Liver (tissue), 9 donors: ENCODE results near the gene EXD3. TPM values are rescaled to one million over a fixed set of nuclear protein-coding genes. Genes with fewer than 3 reads are reported as not detected.
"Not testable (repeated sequence)": the region's sequence is repeated elsewhere in the genome, so short reads cannot be mapped to it uniquely, and the experiment has no call there.

Source experiments
- DNase-seq: peaks from one replicate; pipeline ENCODE4 v3.0.0-alpha.2; 2017; ENCODE audit warnings: low spot score
- H3K27ac ChIP-seq, 2 donors: one replicate each; pipeline ENCODE4 v1.7.0; 2013; ENCODE audit warnings: inconsistent platforms in 2 of 2, low read length in 2 of 2, control low read depth in 1 of 2, low read depth in 1 of 2, mild to moderate bottlenecking in 1 of 2
- H3K27me3 ChIP-seq, 4 donors: one replicate each; pipeline versions ENCODE4 v1.6.1 to v1.7.0; 2013; ENCODE audit warnings: low read length in 3 of 4, inconsistent platforms in 1 of 4, mild to moderate bottlenecking in 1 of 4, moderate library complexity in 1 of 4; ENCODE audit not compliant: control insufficient read depth in 4 of 4, insufficient read depth in 4 of 4
- H3K36me3 ChIP-seq, 4 donors: one replicate each; pipeline versions ENCODE4 v1.6.1 to v1.7.0; 2013; ENCODE audit warnings: low read length in 3 of 4, mild to moderate bottlenecking in 3 of 4, low read depth in 1 of 4, moderate library complexity in 1 of 4; ENCODE audit not compliant: control insufficient read depth in 4 of 4, insufficient read depth in 3 of 4
- H3K4me1 ChIP-seq, 4 donors: one replicate each; pipeline versions ENCODE4 v1.6.1 to v1.7.0; 2013; ENCODE audit warnings: low read length in 3 of 4, mild to moderate bottlenecking in 3 of 4, moderate library complexity in 1 of 4; ENCODE audit not compliant: control insufficient read depth in 4 of 4, insufficient read depth in 4 of 4
- H3K4me3 ChIP-seq, 3 donors: one replicate each; pipeline versions ENCODE4 v1.6.1 to v1.7.0; 2013; ENCODE audit warnings: low read length in 3 of 3, control low read depth in 1 of 3, low read depth in 1 of 3, mild to moderate bottlenecking in 1 of 3
- H3K9ac ChIP-seq, 2 donors: one replicate each; pipeline ENCODE4 v1.7.0; 2013; ENCODE audit warnings: low read length in 2 of 2, mild to moderate bottlenecking in 2 of 2, moderate library complexity in 2 of 2, control low read depth in 1 of 2, low read depth in 1 of 2
- H3K9me3 ChIP-seq, 4 donors: one replicate each; pipeline versions ENCODE4 v1.6.1 to v1.7.0; 2013; ENCODE audit warnings: low read length in 3 of 4; ENCODE audit not compliant: control insufficient read depth in 4 of 4
- ATF3 ChIP-seq: IDR thresholded peaks from 2 replicates; pipeline ENCODE4 v1.6.1; 2016; ENCODE audit warnings: antibody characterized with exemption
- EGR1 ChIP-seq, 2 donors: IDR thresholded peaks; 2 replicates each; pipeline ENCODE4 v1.6.1; 2016 to 2018; ENCODE audit warnings: antibody characterized with exemption in 2 of 2, low read depth in 2 of 2
- FOXA2 ChIP-seq: IDR thresholded peaks from 2 replicates; pipeline ENCODE4 v1.6.1; 2016; ENCODE audit warnings: antibody characterized with exemption
- GABPA ChIP-seq, 2 donors: IDR thresholded peaks in 1 of 2; conservative IDR thresholded peaks in 1 of 2; 2 replicates each; pipeline ENCODE4 v1.6.1; 2016; ENCODE audit warnings: antibody characterized with exemption in 2 of 2, mild to moderate bottlenecking in 1 of 2, moderate library complexity in 1 of 2
- HNF4A ChIP-seq, 2 donors: conservative IDR thresholded peaks; 2 replicates each; pipeline ENCODE4 v1.6.1; 2016; ENCODE audit warnings: antibody characterized with exemption in 2 of 2, mild to moderate bottlenecking in 2 of 2
- HNF4G ChIP-seq: IDR thresholded peaks from 2 replicates; pipeline ENCODE4 v1.6.1; 2016; ENCODE audit warnings: antibody characterized with exemption
- JUND ChIP-seq, 2 donors: IDR thresholded peaks; 2 replicates each; pipeline ENCODE4 v1.6.1; 2016; ENCODE audit warnings: antibody characterized with exemption in 2 of 2
- MAX ChIP-seq: IDR thresholded peaks from 2 replicates; pipeline ENCODE4 v1.6.1; 2016; ENCODE audit warnings: antibody characterized with exemption
- NR2F2 ChIP-seq: IDR thresholded peaks from 2 replicates; pipeline ENCODE4 v1.6.1; 2016; ENCODE audit warnings: antibody characterized with exemption
- RAD21 ChIP-seq, 2 donors: IDR thresholded peaks; 2 replicates each; pipeline ENCODE4 v1.6.1; 2016; ENCODE audit warnings: antibody characterized with exemption in 2 of 2, mild to moderate bottlenecking in 2 of 2
- SP1 ChIP-seq: IDR thresholded peaks from 2 replicates; pipeline ENCODE4 v1.6.1; 2018; ENCODE audit warnings: antibody characterized with exemption, mild to moderate bottlenecking
- TAF1 ChIP-seq: conservative IDR thresholded peaks from 2 replicates; pipeline ENCODE4 v1.6.1; 2016; ENCODE audit warnings: antibody characterized with exemption, mild to moderate bottlenecking
- WGBS: extraction: QIAGEN DNeasy Blood & Tissue Kit; methylation state at CpG from one replicate; pipeline ENCODE4 v1.1.7; 2013; 5-methylcytosine and 5-hydroxymethylcytosine counted together
- polyA plus RNA-seq, 2 donors: library from polyadenylated mRNA; stranded (reverse) in 1 of 2; unstranded in 1 of 2; fragments of 200-250 nt in 1 of 2; fragments of >200 nt in 1 of 2; fragmentation: Nextera tagmentation in 1 of 2; extraction: Ambion mirVana in 1 of 2; gene quantifications; one replicate each; pipeline versions ENCODE4 v1.2.1 to v1.2.3, GENCODE V29; 2013 to 2015
- total RNA-seq, 2 donors: library from RNA; depleted of rRNA; stranded (reverse); fragments of >200 nt; gene quantifications; one replicate each; pipeline ENCODE4 v1.2.3, GENCODE V29; 2014
- TF ChIP-seq, protein P1 (sequence below): IDR thresholded peaks from 2 replicates; pipeline ENCODE4 v1.6.1; 2016; ENCODE audit warnings: antibody characterized with exemption
- TF ChIP-seq, protein P2 (sequence below): IDR thresholded peaks from 2 replicates; pipeline ENCODE4 v1.6.1; 2016; ENCODE audit warnings: antibody characterized with exemption, mild to moderate bottlenecking
- TF ChIP-seq, protein P3 (sequence below): fragments of 150-350 bp; IDR thresholded peaks from 2 replicates; pipeline ENCODE4 v1.5.1; 2017; ENCODE audit warnings: improper control_type of control experiment, low read depth, low read length; ENCODE audit not compliant: missing input control
- donor health status: healthy.
- donor health status: healthy.
- donor health status: healthy.
- donor health status: healthy.
- donor health status: healthy.

Gene EXD3
- total and polyA plus RNA-seq, 4 donors = 2.5 to 6.7 (median 3.7) TPM

- Histone ChIP-seq H3K9me3 (no peaks in the 10 kb centered on the region), H3K4me3 (no peak overlapping the region), H3K4me1 (peaks cover 3 to 8% (median 5%) of the 10 kb centered on the region in 4 donors), H3K9ac (no peak overlapping the region), H3K36me3 (peaks cover 0 to 3% (median 0%) of the 10 kb centered on the region in 4 donors), H3K27me3 (no peaks in the 10 kb centered on the region), H3K27ac (no peak overlapping the region)
- 78% methylated on average over 26 of the region's 26 CpGs for WGBS
- no peak for DNase-seq
- TF ChIP-seq MAX = no peak
- peak in 1 of 2 donors; percentile 16 for TF ChIP-seq HNF4A (conservative IDR thresholded peaks at IDR 0.05)
These were observed 34.9 kb downstream of the EXD3 start for GRCh38 chr9:137387891-137388560.

DNA sequence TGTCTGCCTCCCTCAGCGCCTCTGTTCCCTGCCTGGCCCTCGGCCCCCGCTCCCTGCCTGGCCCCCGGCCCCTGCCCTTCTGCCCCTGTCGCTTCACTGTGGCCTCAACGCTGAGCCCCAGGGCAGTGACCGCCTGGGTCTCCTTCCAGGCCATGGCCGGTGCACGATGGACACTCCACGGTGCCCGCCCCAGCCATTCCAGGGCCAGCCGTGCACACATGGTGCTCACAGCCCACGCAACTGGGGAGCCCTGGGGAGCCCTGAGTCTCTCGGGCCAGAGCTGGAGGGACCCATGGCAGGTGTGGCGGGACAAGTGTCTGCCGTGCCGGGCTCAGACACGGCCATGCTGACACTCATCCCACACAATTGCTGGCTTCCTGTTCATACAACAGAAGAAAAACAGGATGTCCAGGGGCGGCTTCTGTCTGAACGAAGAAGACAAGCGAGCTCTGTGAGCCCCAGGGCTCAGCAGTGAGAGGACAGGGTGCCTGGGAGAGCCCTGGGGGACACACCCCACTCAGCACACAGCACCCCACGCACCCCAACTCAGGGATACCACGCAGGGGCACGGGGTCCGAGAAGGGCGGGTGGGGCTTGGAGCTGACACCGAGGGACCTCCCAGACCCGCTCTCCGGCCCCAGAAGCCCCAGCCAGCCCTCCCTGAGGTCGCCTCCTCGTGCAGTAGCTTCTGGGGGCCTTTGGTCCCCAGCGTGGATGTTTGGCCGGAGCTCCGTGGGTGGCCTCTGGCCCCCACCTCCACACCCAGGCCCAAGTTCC, 35.7 kb downstream of the EXD3 start:
- H3K36me3 ChIP-seq = peaks cover 0 to 3% (median 0%) of the 10 kb centered on the region in 4 donors
- TF ChIP-seq EGR1 (IDR thresholded peaks at IDR 0.05; ENCODE audit: low read depth in 2 of 2) (no peak), SP1 (no peak), RAD21 (IDR thresholded peaks at IDR 0.05) (no peak), MAX (no peak), HNF4A (conservative IDR thresholded peaks at IDR 0.05) (no peak), JUND (IDR thresholded peaks at IDR 0.05) (no peak), HNF4G (no peak), FOXA2 (no peak), TAF1 (no peak), GABPA (IDR thresholded peaks at IDR 0.05 in 1 of 2, conservative IDR thresholded peaks at IDR 0.05 in 1 of 2) (no peak), NR2F2 (no peak), ATF3 (no peak)
- TF ChIP-seq, protein P1, sequence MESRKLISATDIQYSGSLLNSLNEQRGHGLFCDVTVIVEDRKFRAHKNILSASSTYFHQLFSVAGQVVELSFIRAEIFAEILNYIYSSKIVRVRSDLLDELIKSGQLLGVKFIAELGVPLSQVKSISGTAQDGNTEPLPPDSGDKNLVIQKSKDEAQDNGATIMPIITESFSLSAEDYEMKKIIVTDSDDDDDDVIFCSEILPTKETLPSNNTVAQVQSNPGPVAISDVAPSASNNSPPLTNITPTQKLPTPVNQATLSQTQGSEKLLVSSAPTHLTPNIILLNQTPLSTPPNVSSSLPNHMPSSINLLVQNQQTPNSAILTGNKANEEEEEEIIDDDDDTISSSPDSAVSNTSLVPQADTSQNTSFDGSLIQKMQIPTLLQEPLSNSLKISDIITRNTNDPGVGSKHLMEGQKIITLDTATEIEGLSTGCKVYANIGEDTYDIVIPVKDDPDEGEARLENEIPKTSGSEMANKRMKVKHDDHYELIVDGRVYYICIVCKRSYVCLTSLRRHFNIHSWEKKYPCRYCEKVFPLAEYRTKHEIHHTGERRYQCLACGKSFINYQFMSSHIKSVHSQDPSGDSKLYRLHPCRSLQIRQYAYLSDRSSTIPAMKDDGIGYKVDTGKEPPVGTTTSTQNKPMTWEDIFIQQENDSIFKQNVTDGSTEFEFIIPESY = no peak
- TF ChIP-seq, protein P2, sequence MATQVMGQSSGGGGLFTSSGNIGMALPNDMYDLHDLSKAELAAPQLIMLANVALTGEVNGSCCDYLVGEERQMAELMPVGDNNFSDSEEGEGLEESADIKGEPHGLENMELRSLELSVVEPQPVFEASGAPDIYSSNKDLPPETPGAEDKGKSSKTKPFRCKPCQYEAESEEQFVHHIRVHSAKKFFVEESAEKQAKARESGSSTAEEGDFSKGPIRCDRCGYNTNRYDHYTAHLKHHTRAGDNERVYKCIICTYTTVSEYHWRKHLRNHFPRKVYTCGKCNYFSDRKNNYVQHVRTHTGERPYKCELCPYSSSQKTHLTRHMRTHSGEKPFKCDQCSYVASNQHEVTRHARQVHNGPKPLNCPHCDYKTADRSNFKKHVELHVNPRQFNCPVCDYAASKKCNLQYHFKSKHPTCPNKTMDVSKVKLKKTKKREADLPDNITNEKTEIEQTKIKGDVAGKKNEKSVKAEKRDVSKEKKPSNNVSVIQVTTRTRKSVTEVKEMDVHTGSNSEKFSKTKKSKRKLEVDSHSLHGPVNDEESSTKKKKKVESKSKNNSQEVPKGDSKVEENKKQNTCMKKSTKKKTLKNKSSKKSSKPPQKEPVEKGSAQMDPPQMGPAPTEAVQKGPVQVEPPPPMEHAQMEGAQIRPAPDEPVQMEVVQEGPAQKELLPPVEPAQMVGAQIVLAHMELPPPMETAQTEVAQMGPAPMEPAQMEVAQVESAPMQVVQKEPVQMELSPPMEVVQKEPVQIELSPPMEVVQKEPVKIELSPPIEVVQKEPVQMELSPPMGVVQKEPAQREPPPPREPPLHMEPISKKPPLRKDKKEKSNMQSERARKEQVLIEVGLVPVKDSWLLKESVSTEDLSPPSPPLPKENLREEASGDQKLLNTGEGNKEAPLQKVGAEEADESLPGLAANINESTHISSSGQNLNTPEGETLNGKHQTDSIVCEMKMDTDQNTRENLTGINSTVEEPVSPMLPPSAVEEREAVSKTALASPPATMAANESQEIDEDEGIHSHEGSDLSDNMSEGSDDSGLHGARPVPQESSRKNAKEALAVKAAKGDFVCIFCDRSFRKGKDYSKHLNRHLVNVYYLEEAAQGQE = no peak
- TF ChIP-seq, protein P3, sequence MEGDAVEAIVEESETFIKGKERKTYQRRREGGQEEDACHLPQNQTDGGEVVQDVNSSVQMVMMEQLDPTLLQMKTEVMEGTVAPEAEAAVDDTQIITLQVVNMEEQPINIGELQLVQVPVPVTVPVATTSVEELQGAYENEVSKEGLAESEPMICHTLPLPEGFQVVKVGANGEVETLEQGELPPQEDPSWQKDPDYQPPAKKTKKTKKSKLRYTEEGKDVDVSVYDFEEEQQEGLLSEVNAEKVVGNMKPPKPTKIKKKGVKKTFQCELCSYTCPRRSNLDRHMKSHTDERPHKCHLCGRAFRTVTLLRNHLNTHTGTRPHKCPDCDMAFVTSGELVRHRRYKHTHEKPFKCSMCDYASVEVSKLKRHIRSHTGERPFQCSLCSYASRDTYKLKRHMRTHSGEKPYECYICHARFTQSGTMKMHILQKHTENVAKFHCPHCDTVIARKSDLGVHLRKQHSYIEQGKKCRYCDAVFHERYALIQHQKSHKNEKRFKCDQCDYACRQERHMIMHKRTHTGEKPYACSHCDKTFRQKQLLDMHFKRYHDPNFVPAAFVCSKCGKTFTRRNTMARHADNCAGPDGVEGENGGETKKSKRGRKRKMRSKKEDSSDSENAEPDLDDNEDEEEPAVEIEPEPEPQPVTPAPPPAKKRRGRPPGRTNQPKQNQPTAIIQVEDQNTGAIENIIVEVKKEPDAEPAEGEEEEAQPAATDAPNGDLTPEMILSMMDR = no peak
- 67% methylated on average over 34 of the region's 34 CpGs for WGBS
- no peak for DNase-seq
- no peaks in the 10 kb centered on the region for H3K27me3 ChIP-seq
- H3K4me1 ChIP-seq = peaks cover 3 to 8% (median 5%) of the 10 kb centered on the region in 4 donors
- H3K9me3 ChIP-seq = no peaks in the 10 kb centered on the region
- peak overlapping the region in 1 of 2 donors; percentile 20 for H3K27ac ChIP-seq
- no peak overlapping the region for H3K9ac ChIP-seq
- no peak overlapping the region for H3K4me3 ChIP-seq

DNA sequence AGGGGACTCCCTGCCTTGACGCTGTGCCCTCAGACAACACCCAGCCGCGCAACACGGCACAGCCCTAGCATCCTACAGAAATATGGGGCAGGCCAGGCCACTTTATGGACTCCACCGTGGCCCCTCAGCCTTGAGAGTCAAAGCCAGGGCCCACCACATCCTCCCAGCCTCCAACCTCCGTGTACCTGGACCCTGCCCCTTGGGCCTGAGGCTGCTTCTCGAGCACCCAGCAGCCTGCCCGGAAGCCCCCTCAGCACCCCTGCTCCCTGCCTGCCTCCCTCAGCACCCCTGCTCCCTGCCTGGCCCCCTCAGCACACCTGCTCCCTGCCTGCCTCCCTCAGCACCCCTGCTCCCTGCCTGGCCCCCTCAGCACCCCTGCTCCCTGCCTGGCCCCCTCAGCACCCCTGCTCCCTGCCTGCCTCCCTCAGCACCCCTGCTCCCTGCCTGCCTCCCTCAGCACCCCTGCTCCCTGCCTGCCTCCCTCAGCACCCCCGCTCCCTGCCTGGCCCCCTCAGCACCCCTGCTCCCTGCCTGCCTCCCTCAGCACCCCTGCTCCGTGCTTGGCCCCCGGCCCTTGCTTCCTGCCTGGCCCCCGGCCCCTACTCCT, 36.4 kb downstream of the EXD3 start:
- not testable (repeated sequence) for H3K27ac ChIP-seq, H3K9me3 ChIP-seq, DNase-seq, H3K36me3 ChIP-seq, H3K9ac ChIP-seq, H3K4me3 ChIP-seq, H3K4me1 ChIP-seq, H3K27me3 ChIP-seq
- 80% methylated on average over 12 of the region's 12 CpGs for WGBS
